ENCODE measurements around the gene ZC3H7A. TPM values are rescaled to one million over a fixed set of nuclear protein-coding genes. Genes with fewer than 3 reads are reported as not detected.

ZC3H7A gene
- total and polyA plus RNA-seq, 2 of the 8 experiments (the other 6 are each of a cell fraction or from before 2014, with no cell fraction given), result 32.0 to 55.9 TPM

DNA sequence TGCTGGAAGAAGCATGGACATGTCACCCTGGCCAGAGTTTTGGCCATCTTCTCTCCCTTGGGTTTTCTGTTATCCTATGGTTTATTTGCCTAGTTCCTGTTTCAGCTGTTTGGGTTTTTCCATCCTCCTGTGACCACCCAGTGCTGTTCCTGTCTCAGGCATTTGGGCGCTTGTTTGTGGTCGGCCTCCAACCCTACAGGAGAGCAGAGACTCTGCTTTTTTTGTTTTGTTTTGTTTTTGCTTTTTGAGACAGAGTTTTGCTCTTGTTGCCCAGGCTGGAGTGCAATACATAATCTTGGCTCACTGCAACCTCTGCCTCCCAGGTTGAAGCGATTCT lies 3.3 kb upstream of the ZC3H7A start:
- FAIRE-seq (no peak), DNase-seq (ENCODE audit: low read depth in 1 of 2, low spot score in 2 of 2) (no peak)
- Histone ChIP-seq H3K23me2 (ENCODE audit: low read depth, low read length) (peaks cover 4% of the 10 kb centered on the region; the same call in 1 of the 2 replicates), H2AK5ac (ENCODE audit: low read depth, low read length) (no peak overlapping the region), H4K20me1 (replicated peaks in 1 of 2; ENCODE audit: control insufficient read depth in 1 of 2, insufficient read depth in 2 of 2, low read length in 2 of 2) (peaks cover 0 to 4% of the 10 kb centered on the region in 2 experiments), H4K91ac (replicated peaks; ENCODE audit: insufficient read length, low read length) (no peak overlapping the region), H3K36me3 (ENCODE audit: control insufficient read depth in 2 of 4, insufficient read depth in 4 of 4, low read length in 3 of 4) (no peaks in the 10 kb centered on the region), H3K9ac (replicated peaks in 1 of 4; ENCODE audit: extremely low read depth in 1 of 4, low read depth in 3 of 4, low read length in 3 of 4) (no peak overlapping the region), H3K79me1 (ENCODE audit: low read depth, low read length) (peaks cover 5% of the 10 kb centered on the region; the same call in 1 of the 2 replicates), H3K4me2 (ENCODE audit: insufficient read depth in 1 of 2, low read depth in 2 of 2, low read length in 2 of 2) (no peak overlapping the region; a peak in 1 of 4 replicates), H3K4ac (replicated peaks; ENCODE audit: insufficient read length, low read depth, low read length) (no peak overlapping the region), H3K14ac (ENCODE audit: insufficient read length) (no peak overlapping the region), H3K27me3 (replicated peaks in 1 of 4; ENCODE audit: control insufficient read depth in 3 of 4, extremely low read depth in 1 of 4, insufficient read depth in 3 of 4, low read length in 3 of 4) (no peaks in the 10 kb centered on the region), H2BK5ac (ENCODE audit: low read depth, low read length) (no peak overlapping the region), H2AFZ (ENCODE audit: low read length) (no peak overlapping the region), H3K4me1 (replicated peaks in 1 of 4; ENCODE audit: control insufficient read depth in 3 of 4, insufficient read depth in 4 of 4, low read length in 3 of 4) (peaks cover 0 to 6% (median 3%) of the 10 kb centered on the region in 4 experiments; a peak in 4 of 7 replicates), H2BK15ac (ENCODE audit: low read length) (no peak overlapping the region), H3K56ac (replicated peaks; ENCODE audit: insufficient read length, low read depth, low read length) (no peak overlapping the region), H3K23ac (ENCODE audit: insufficient read length) (no peak overlapping the region), H2BK20ac (ENCODE audit: low read length) (no peak overlapping the region), H4K5ac (ENCODE audit: insufficient read length, low read depth, low read length) (no peak overlapping the region), H2BK120ac (replicated peaks; ENCODE audit: low read depth, low read length) (no peak overlapping the region), H3K4me3 (ENCODE audit: extremely low read depth in 1 of 4, insufficient read depth in 2 of 4, low read depth in 3 of 4, low read length in 4 of 4) (no peak overlapping the region), H3K9me3 (ENCODE audit: insufficient read depth in 2 of 2, low read depth in 1 of 2, low read length in 1 of 2) (no peaks in the 10 kb centered on the region), H4K8ac (ENCODE audit: extremely low read depth, insufficient read depth, low read length) (no peak overlapping the region), H3K79me2 (ENCODE audit: control insufficient read depth in 1 of 2, insufficient read depth in 2 of 2, low read length in 2 of 2) (peaks cover 2 to 9% of the 10 kb centered on the region in 2 experiments; a peak in 3 of 4 replicates), H3K27ac (ENCODE audit: low read depth, low read length) (no peak overlapping the region), H3K18ac (ENCODE audit: extremely low read depth, low read length) (no peak overlapping the region), H2BK12ac (ENCODE audit: low read depth, low read length) (no peak overlapping the region)
- TF ChIP-seq RBBP5 (IDR thresholded peaks at IDR 0.05; ENCODE audit: borderline replicate concordance, low read depth, low read length), result no peak
- WGBS, 2 experiments (ENCODE audit: extremely low coverage in 1 of 2, insufficient coverage in 1 of 2, insufficient read length in 1 of 2, insufficient replicate concordance in 2 of 2, low coverage in 1 of 2, low lambda C conversion rate in 2 of 2, missing lambda C conversion rate in 1 of 2), result 91% methylated on average over 3 of the region's 3 CpGs; no CpG with 5 or more reads in 1 of the 2 experiments
- CTCF ChIA-PET (ENCODE audit: partially characterized antibody), result interaction anchor here (1.8 kb wide), 1 partner anchor 13 kb away, joined by 5 read pairs; no protein-coding TSS in a partner anchor
- POLR2A ChIA-PET (ENCODE audit: partially characterized antibody), result no interaction called here
